Endothelial cell of umbilical vein (primary cell): Measurements from ENCODE around the gene NADK.

ENCODE experiments used
- CTCF ChIP-seq, 2 donors: IDR thresholded peaks; 1 replicate in 1 of 2; 2 replicates in 1 of 2; pipeline ENCODE4 v1.5.1; 2011; ENCODE audit warnings: low read length in 2 of 2, mild to moderate bottlenecking in 2 of 2, moderate library complexity in 2 of 2, control low read depth in 1 of 2, inconsistent platforms in 1 of 2, low read depth in 1 of 2; ENCODE audit not compliant: insufficient read depth in 1 of 2; ENCODE audit errors: extremely low read depth in 1 of 2
- EZH2 ChIP-seq: IDR thresholded peaks from 2 replicates; pipeline ENCODE4 v1.6.1; 2012; ENCODE audit warnings: borderline replicate concordance, low read depth, mild to moderate bottlenecking, moderate library complexity, low read length, inconsistent platforms; ENCODE audit not compliant: severe bottlenecking
- MAX ChIP-seq: IDR thresholded peaks from 2 replicates; pipeline ENCODE4 v1.6.1; 2011; ENCODE audit not compliant: insufficient read depth, insufficient read length
- MYC ChIP-seq: IDR thresholded peaks from one replicate; pipeline ENCODE4 v1.6.1; 2011; ENCODE audit warnings: mild to moderate bottlenecking, low read depth, low read length
- POLR2A ChIP-seq: IDR thresholded peaks from 2 replicates; pipeline ENCODE4 v1.6.1; 2012; ENCODE audit warnings: low read depth, mild to moderate bottlenecking, control low read depth, low read length
- POLR2AphosphoS5 ChIP-seq: IDR thresholded peaks from 2 replicates; pipeline ENCODE4 v1.6.1; 2012; ENCODE audit warnings: low read depth, mild to moderate bottlenecking, control low read depth, low read length, moderate library complexity; ENCODE audit not compliant: insufficient read depth

- TF ChIP-seq CTCF (IDR thresholded peaks at IDR 0.05; ENCODE audit: extremely low read depth in 1 of 2, insufficient read depth in 1 of 2, low read depth in 1 of 2, low read length in 2 of 2) (no peak), MAX (no peak), POLR2AphosphoS5 (no peak), POLR2A (no peak), EZH2 (no peak), MYC (no peak)
These were observed 13.3 kb downstream of the NADK start for GRCh38 chr1:1764876-1765470.
